ENCODE data around the gene RREB1. TPM values are rescaled to one million over a fixed set of nuclear protein-coding genes. Genes with fewer than 3 reads are reported as not detected.

Gene RREB1
- total RNA-seq, 1 donor from 2014 or later, result 28.3 TPM

DNA sequence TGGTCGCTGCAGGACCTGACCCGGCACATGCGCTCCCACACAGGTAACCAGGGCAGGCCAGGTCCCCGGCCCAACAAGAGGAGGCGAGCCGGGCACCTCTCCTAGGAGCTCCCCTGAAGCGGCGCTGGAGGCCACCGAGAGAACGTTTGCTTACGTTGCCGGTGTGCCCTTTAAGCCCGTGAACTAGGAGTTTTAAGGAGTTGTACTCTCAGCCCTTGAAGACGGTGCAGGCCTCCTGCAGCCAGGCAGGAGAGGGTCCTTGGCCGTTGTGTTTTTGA is 139.4 kb downstream of the RREB1 start:
- no peaks in the 10 kb centered on the region for H3K36me3 Mint-ChIP-seq (ENCODE audit: low read depth)
- DNase-seq (ENCODE audit: low read depth, low spot score), result no peak
- TF ChIP-seq, protein P1, sequence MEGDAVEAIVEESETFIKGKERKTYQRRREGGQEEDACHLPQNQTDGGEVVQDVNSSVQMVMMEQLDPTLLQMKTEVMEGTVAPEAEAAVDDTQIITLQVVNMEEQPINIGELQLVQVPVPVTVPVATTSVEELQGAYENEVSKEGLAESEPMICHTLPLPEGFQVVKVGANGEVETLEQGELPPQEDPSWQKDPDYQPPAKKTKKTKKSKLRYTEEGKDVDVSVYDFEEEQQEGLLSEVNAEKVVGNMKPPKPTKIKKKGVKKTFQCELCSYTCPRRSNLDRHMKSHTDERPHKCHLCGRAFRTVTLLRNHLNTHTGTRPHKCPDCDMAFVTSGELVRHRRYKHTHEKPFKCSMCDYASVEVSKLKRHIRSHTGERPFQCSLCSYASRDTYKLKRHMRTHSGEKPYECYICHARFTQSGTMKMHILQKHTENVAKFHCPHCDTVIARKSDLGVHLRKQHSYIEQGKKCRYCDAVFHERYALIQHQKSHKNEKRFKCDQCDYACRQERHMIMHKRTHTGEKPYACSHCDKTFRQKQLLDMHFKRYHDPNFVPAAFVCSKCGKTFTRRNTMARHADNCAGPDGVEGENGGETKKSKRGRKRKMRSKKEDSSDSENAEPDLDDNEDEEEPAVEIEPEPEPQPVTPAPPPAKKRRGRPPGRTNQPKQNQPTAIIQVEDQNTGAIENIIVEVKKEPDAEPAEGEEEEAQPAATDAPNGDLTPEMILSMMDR (conservative IDR thresholded peaks at IDR 0.05), result no peak
- no peak overlapping the region for H3K27ac Mint-ChIP-seq (ENCODE audit: unreplicated experiment)
- no peaks in the 10 kb centered on the region for H3K27me3 Mint-ChIP-seq (ENCODE audit: low read depth)
- no peaks in the 10 kb centered on the region for H3K9me3 Mint-ChIP-seq
- H3K4me1 Mint-ChIP-seq, result peaks cover 13% of the 10 kb centered on the region
- H3K4me3 Mint-ChIP-seq, result no peak overlapping the region

- H3K9me3 Mint-ChIP-seq, result no peaks in the 10 kb centered on the region
- no peaks in the 10 kb centered on the region for H3K36me3 Mint-ChIP-seq (ENCODE audit: low read depth)
- H3K4me1 Mint-ChIP-seq, result peaks cover 9% of the 10 kb centered on the region
- no peak overlapping the region for H3K4me3 Mint-ChIP-seq
- DNase-seq (ENCODE audit: low read depth, low spot score), result no peak
- no peak overlapping the region for H3K27ac Mint-ChIP-seq (ENCODE audit: unreplicated experiment)
- TF ChIP-seq, protein P1 (conservative IDR thresholded peaks at IDR 0.05), result no peak
- H3K27me3 Mint-ChIP-seq (ENCODE audit: low read depth), result no peaks in the 10 kb centered on the region
Observed at GRCh38 chr6:7247828-7248227, 140.1 kb downstream of the RREB1 start.

DNA sequence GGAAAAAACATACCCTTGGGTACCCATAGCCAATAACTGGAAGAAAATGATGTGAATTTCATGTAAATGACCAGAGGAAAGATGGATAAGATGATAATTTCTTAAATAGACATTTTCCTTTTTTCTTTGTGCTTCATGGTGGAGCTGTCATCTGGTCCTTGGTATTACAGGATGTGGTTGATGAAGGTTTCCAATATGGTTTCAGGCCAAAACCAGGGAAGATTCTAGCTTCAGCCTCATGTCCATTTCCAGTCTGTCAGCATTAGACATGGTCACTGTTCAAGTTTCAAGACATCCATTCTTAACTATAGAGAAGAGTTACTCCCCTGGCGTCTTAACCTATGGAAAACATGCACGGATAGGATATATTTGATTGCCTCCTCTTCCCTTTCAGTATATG is 141.6 kb downstream of the RREB1 start:
- TF ChIP-seq, protein P1 (conservative IDR thresholded peaks at IDR 0.05), result no peak
- Mint-ChIP-seq H3K27me3 (ENCODE audit: low read depth) (no peaks in the 10 kb centered on the region), H3K36me3 (ENCODE audit: low read depth) (no peaks in the 10 kb centered on the region), H3K4me3 (no peak overlapping the region), H3K27ac (ENCODE audit: unreplicated experiment) (no peak overlapping the region), H3K4me1 (no peaks in the 10 kb centered on the region), H3K9me3 (no peaks in the 10 kb centered on the region)
- DNase-seq (ENCODE audit: low read depth, low spot score), result no peak

GRCh38 chr6:7249946-7250643 is 142.3 kb downstream of the RREB1 start:
- no peaks in the 10 kb centered on the region for H3K36me3 Mint-ChIP-seq (ENCODE audit: low read depth)
- H3K27me3 Mint-ChIP-seq (ENCODE audit: low read depth), result no peaks in the 10 kb centered on the region
- no peak overlapping the region for H3K27ac Mint-ChIP-seq (ENCODE audit: unreplicated experiment)
- no peaks in the 10 kb centered on the region for H3K4me1 Mint-ChIP-seq
- DNase-seq (ENCODE audit: low read depth, low spot score), result no peak
- H3K9me3 Mint-ChIP-seq, result no peaks in the 10 kb centered on the region
- no peak overlapping the region for H3K4me3 Mint-ChIP-seq
- TF ChIP-seq, protein P1 (conservative IDR thresholded peaks at IDR 0.05), result no peak

- TF ChIP-seq, protein P1 (conservative IDR thresholded peaks at IDR 0.05), result no peak
- Mint-ChIP-seq H3K27me3 (ENCODE audit: low read depth) (no peaks in the 10 kb centered on the region), H3K27ac (ENCODE audit: unreplicated experiment) (no peak overlapping the region), H3K4me1 (no peaks in the 10 kb centered on the region), H3K36me3 (ENCODE audit: low read depth) (no peaks in the 10 kb centered on the region), H3K9me3 (no peaks in the 10 kb centered on the region), H3K4me3 (no peak overlapping the region)
- DNase-seq (ENCODE audit: low read depth, low spot score), result no peak
Observed at GRCh38 chr6:7250812-7251211, 143.1 kb downstream of the RREB1 start.

All from neural crest cell (in vitro differentiated cells).